ENCODE data around the gene AP2A2.
"Not testable (repeated sequence)": the region's sequence is repeated elsewhere in the genome, so short reads cannot be mapped to it uniquely, and the experiment has no call there.

AP2A2 gene

DNA sequence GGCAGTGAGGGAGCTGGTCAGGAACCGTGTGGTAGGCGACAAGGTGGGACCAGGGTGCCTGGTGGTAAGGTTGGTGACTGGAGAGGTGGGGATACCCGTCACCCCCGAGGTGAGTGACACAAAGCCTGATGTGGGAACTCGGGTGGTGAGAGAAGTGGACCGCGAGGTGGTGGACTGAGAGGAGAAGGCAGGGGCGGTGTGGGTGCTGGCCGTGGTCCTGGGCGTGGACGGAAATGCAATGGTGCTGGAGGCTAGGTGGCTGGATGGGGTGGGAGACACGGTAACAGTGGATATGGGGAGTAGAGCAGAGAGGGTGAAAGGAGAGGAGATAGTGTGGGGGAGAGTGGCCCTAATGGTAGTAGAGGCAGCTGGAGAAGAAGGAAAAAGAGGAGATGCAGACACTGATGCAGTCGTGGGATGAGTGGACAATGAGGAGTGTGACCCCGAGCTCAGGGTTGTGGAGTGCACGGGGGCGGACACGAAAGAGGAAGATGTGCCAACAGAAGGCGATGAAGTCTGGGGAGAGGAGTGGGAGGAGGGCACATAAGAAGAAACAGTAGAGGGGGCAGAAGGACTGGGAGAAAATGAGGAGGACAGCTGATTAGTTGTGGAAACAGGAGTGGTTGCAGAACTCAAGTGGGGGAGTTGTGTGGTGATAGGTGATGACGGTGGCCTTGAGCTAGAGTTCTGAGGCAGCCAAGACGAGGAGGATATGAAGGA lies 90.3 kb downstream of the AP2A2 start:
- TF ChIP-seq, protein P1, sequence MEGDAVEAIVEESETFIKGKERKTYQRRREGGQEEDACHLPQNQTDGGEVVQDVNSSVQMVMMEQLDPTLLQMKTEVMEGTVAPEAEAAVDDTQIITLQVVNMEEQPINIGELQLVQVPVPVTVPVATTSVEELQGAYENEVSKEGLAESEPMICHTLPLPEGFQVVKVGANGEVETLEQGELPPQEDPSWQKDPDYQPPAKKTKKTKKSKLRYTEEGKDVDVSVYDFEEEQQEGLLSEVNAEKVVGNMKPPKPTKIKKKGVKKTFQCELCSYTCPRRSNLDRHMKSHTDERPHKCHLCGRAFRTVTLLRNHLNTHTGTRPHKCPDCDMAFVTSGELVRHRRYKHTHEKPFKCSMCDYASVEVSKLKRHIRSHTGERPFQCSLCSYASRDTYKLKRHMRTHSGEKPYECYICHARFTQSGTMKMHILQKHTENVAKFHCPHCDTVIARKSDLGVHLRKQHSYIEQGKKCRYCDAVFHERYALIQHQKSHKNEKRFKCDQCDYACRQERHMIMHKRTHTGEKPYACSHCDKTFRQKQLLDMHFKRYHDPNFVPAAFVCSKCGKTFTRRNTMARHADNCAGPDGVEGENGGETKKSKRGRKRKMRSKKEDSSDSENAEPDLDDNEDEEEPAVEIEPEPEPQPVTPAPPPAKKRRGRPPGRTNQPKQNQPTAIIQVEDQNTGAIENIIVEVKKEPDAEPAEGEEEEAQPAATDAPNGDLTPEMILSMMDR (conservative IDR thresholded peaks at IDR 0.05; ENCODE audit: low read depth, low read length): no peak
- no peak overlapping the region for H3K4me3 ChIP-seq (ENCODE audit: low read length)
- no peak for DNase-seq (ENCODE audit: low read depth)

GRCh38 chr11:1016610-1017126 lies 91.0 kb downstream of the AP2A2 start:
- not testable (repeated sequence) for DNase-seq (ENCODE audit: low read depth); H3K4me3 ChIP-seq (ENCODE audit: low read length)

DNA sequence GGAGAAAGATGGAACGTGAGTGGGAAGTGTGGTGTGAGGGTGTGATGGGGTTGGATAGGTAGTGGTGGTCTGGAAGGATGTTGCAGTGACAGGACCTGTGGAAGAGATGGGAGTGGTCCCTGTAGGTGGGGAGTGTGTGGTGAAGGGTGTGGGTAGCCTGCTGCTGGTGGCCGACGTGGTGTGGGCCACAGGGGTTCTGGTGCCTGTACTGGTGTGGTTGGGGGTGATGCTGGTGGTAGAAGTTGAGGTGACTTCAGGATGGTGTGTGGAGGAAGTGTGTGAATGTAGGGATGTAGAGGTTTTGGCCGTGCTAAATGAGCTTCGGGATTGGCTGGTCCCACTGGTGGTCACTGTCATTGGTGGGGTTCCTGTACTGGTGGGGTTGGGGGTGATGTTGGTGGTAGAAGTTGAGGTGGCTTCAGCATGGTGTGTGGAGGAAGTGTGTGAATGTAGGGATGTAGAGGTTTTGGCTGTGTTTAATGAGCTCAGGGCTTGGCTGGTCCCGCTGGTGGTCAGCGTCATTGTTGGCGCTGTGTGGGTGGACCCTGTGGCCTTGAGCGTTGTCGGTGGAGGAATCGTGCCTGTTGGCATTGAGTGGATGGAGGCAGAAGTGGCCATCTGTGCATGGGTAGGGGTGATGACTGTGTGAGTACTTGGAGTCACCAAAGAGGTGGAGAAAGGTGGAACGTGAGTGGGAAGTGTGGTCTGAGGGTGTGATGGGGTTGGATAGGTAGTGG lies 91.8 kb downstream of the AP2A2 start:
- H3K4me3 ChIP-seq (ENCODE audit: low read length): no peak overlapping the region
- DNase-seq (ENCODE audit: low read depth): no peak
- TF ChIP-seq, protein P1 (conservative IDR thresholded peaks at IDR 0.05; ENCODE audit: low read depth, low read length): no peak

DNA sequence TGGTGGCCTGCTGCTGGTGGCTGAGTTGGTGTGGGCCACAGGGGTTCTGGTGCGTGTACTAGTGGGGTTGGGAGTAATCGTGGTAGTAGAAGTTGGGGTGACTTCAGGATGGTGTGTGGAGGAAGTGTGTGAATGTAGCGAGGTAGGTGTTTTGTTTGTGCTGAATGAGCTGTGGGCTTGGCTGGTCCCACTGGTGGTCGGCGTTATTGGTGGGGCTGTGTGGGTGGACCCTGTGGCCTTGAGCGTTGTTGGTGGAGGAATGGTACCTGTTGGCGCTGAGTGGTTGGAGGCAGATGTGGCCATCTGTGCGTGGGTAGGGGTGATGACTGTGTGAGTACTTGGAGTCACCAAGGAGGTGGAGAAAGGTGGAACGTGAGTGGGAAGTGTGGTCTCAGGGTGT lies 92.4 kb downstream of the AP2A2 start:
- no peak for DNase-seq (ENCODE audit: low read depth)
- TF ChIP-seq, protein P1 (conservative IDR thresholded peaks at IDR 0.05; ENCODE audit: low read depth, low read length): no peak

DNA sequence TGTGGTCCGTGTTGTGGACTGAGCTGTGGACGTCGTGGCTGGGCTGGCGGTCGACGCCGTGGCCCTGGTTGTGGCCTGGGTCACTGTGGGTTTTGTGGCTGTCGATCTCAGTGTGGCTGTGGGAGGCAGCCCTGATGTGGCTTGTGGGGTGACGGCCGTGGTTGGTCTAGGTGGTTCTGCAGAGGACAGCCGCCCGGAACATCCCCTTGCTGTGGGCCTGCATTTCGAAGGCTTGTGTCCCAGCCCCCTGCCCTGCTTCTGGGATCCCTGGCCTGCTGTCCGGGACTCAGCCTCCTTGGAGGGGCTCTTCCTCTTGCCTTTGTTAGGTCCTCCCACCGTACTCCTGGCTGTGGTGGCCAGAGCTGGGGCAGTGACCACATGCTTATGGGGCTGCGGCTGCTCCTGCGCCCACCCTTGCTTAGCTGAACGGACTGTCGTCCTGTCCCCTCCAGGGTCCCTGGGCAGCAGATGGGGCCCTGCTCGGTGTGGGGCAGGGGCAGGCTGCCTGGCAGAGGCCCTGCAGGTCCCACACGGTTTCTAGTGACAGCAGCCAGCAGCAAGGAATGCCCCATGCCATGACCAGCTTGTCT lies 93.7 kb downstream of the AP2A2 start:
- no peak overlapping the region for H3K4me3 ChIP-seq (ENCODE audit: low read length)
- TF ChIP-seq, protein P1 (conservative IDR thresholded peaks at IDR 0.05; ENCODE audit: low read depth, low read length): no peak
- DNase-seq (ENCODE audit: low read depth): no peak

More for the DNA sequence above, 92.4 kb downstream of the AP2A2 start:
- no peak overlapping the region for H3K4me3 ChIP-seq (ENCODE audit: low read length)

DNA sequence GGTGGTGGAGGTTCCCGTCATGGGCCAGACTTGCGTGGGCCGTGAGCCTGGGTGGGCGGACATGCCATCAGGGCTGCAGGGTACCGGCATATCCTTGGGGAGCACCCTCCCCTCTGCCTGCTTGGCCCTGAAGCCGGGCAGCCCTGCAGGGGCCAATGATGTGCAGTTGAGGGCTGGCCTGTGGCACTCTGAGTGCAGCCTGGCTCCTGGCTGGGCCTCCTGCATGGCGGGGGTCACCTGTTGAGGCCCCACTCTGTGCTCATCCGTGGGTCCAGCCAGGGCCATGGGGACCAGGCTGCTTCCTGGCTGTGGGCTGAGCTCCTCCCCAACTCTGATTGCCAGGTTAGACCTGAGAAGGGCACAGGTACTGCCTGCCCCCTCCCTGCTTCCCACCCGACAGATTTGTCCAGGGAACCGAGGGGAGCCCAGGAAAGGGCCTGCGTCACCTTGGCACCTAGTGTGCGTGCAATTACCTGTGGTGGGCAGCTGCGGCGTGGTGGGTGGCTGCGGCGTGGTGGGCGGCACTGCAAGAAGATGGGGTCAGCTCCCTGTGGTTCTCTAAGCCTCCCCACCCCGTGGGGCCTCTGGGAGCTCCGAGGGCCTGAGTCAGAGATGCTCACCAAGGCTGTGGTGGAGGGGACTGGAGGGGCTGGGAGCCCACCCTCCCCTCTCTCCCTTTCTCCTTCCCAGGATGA lies 94.7 kb downstream of the AP2A2 start:
- no peak overlapping the region for H3K4me3 ChIP-seq (ENCODE audit: low read length)
- no peak for DNase-seq (ENCODE audit: low read depth)
- TF ChIP-seq, protein P1 (conservative IDR thresholded peaks at IDR 0.05; ENCODE audit: low read depth, low read length): no peak

- no peak for DNase-seq (ENCODE audit: low read depth)
- no peak overlapping the region for H3K4me3 ChIP-seq (ENCODE audit: low read length)
- TF ChIP-seq, protein P1 (conservative IDR thresholded peaks at IDR 0.05; ENCODE audit: low read depth, low read length): no peak
Observed at GRCh38 chr11:1022411-1022810, 96.7 kb downstream of the AP2A2 start.

All from retinal pigment epithelial cell (primary cell).